ENCODE data around the gene IARS1. TPM values are rescaled to one million over a fixed set of nuclear protein-coding genes. Genes with fewer than 3 reads are reported as not detected.

Gene IARS1
- total RNA-seq, 1 experiment from 2014 or later: 220 TPM

- no peak for TF ChIP-seq PRDM15 (CRISPR knock-in tag; IDR thresholded peaks at IDR 0.05)
Observed at GRCh38 chr9:92342825-92343488, 49.5 kb upstream of the IARS1 start (continued).

- CTCF ChIA-PET: no interaction called here
- Mint-ChIP-seq H3K27ac (no peak overlapping the region), H3K4me3 (no peak overlapping the region), H3K27me3 (ENCODE audit: low read depth) (no peaks in the 10 kb centered on the region), H3K4me1 (peaks cover 4% of the 10 kb centered on the region; the same call in 1 of the 2 replicates), H3K36me3 (peaks cover 50% of the 10 kb centered on the region), H3K9me3 (peaks cover 28% of the 10 kb centered on the region)
- TF ChIP-seq TEAD1 (CRISPR knock-in tag; IDR thresholded peaks at IDR 0.05): no peak
- TF ChIP-seq NR3C1 (CRISPR knock-in tag; conservative IDR thresholded peaks at IDR 0.05; ENCODE audit: low read depth): no peak
- TF ChIP-seq E2F1 (CRISPR knock-in tag; IDR thresholded peaks at IDR 0.05): no peak
- TF ChIP-seq AR (CRISPR knock-in tag; IDR thresholded peaks at IDR 0.05): no peak
- TF ChIP-seq CBFB (CRISPR knock-in tag; IDR thresholded peaks at IDR 0.05; ENCODE audit: low read depth): no peak
- TF ChIP-seq CREM (CRISPR knock-in tag; IDR thresholded peaks at IDR 0.05): no peak
- no peak for TF ChIP-seq IRF2 (CRISPR knock-in tag; IDR thresholded peaks at IDR 0.05; ENCODE audit: borderline replicate concordance, low read depth)
- TF ChIP-seq ZBTB21 (CRISPR knock-in tag; IDR thresholded peaks at IDR 0.05; ENCODE audit: borderline replicate concordance): no peak
- no peak for TF ChIP-seq NFATC4 (CRISPR knock-in tag; IDR thresholded peaks at IDR 0.05)
- no peak for TF ChIP-seq ZSCAN18 (CRISPR knock-in tag; IDR thresholded peaks at IDR 0.05)
- ATAC-seq (no peak), DNase-seq (ENCODE audit: low spot score) (no peak)
- POLR2A ChIA-PET: no interaction called here
Observed at GRCh38 chr9:92341578-92341977, 48.1 kb upstream of the IARS1 start.

DNA sequence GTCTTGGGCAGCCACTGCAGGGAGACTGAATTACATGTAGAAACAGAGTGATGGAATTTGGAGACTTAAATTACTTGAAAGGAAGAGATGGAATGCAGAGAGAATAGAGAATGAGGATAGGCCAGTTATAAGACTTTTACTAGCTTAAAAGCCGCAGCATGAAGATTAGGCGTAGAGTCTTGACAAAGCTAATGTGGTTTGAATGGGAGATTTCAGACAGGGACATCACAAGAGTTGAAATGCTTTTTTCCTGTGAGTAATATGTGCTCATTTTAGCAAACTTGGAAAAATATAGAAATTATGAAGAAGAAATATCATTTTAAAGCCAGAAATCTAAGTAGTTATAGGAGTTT is 39.8 kb upstream of the IARS1 start:
- Mint-ChIP-seq H3K36me3 (peaks cover 8% of the 10 kb centered on the region), H3K9me3 (no peaks in the 10 kb centered on the region), H3K4me1 (no peaks in the 10 kb centered on the region), H3K27me3 (ENCODE audit: low read depth) (no peaks in the 10 kb centered on the region), H3K4me3 (no peak overlapping the region), H3K27ac (no peak overlapping the region)
- POLR2A ChIA-PET: no interaction called here
- DNase-seq (ENCODE audit: low spot score) (no peak), ATAC-seq (no peak)
- CTCF ChIA-PET: interaction anchor here (0.9 to 1.3 kb wide), 2 partner anchors 169 to 199 kb away, joined by 3 read pairs; no protein-coding TSS in a partner anchor
- no peak for TF ChIP-seq ZNF121 (CRISPR knock-in tag; IDR thresholded peaks at IDR 0.05)
- no peak for TF ChIP-seq HMGA2 (CRISPR knock-in tag; IDR thresholded peaks at IDR 0.05)
- no peak for TF ChIP-seq NFE2L1 (CRISPR knock-in tag; IDR thresholded peaks at IDR 0.05)
- no peak for TF ChIP-seq ZSCAN18 (CRISPR knock-in tag; IDR thresholded peaks at IDR 0.05)
- TF ChIP-seq, protein P1, sequence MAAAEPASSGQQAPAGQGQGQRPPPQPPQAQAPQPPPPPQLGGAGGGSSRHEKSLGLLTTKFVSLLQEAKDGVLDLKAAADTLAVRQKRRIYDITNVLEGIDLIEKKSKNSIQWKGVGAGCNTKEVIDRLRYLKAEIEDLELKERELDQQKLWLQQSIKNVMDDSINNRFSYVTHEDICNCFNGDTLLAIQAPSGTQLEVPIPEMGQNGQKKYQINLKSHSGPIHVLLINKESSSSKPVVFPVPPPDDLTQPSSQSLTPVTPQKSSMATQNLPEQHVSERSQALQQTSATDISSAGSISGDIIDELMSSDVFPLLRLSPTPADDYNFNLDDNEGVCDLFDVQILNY (CRISPR knock-in tag; IDR thresholded peaks at IDR 0.05): no peak
- no peak for TF ChIP-seq PRDM15 (CRISPR knock-in tag; IDR thresholded peaks at IDR 0.05)
- no peak for TF ChIP-seq SMAD3 (CRISPR knock-in tag; IDR thresholded peaks at IDR 0.05; ENCODE audit: borderline replicate concordance)
- no peak for TF ChIP-seq ATF1 (CRISPR knock-in tag; IDR thresholded peaks at IDR 0.05)
- no peak for TF ChIP-seq JUN (CRISPR knock-in tag; IDR thresholded peaks at IDR 0.05)

All from WTC11 (cell line).